ENCODE results near the gene MLPH. TPM values are rescaled to one million over a fixed set of nuclear protein-coding genes. Genes with fewer than 3 reads are reported as not detected.

Gene MLPH
- total RNA-seq, 1 donor from 2014 or later = 27.3 TPM

- DNase-seq (ENCODE audit: low read depth) = no peak
- no peak overlapping the region for H3K4me3 ChIP-seq (ENCODE audit: low read depth, low read length)
- peaks cover under 1% of the 10 kb centered on the region for H3K36me3 ChIP-seq (ENCODE audit: control insufficient read depth, insufficient read depth, low read length)
- no peaks in the 10 kb centered on the region for H3K27me3 ChIP-seq (ENCODE audit: control insufficient read depth, insufficient read depth, low read length)
- no peak for TF ChIP-seq CTCF (IDR thresholded peaks at IDR 0.05; ENCODE audit: insufficient read depth, low read length, poor library complexity, severe bottlenecking)
These were observed 11.3 kb downstream of the MLPH start for GRCh38 chr2:237498341-237498740.

GRCh38 chr2:237500681-237501424 is 13.8 kb downstream of the MLPH start:
- TF ChIP-seq CTCF (IDR thresholded peaks at IDR 0.05; ENCODE audit: insufficient read depth, low read length, poor library complexity, severe bottlenecking) = no peak
- Histone ChIP-seq H3K4me3 (ENCODE audit: low read depth, low read length) (no peak overlapping the region), H3K27me3 (ENCODE audit: control insufficient read depth, insufficient read depth, low read length) (no peaks in the 10 kb centered on the region), H3K36me3 (ENCODE audit: control insufficient read depth, insufficient read depth, low read length) (peaks cover 2% of the 10 kb centered on the region)
- DNase-seq (ENCODE audit: low read depth) = peak; percentile 99

- DNase-seq (ENCODE audit: low read depth) = no peak
- peaks cover 2% of the 10 kb centered on the region for H3K36me3 ChIP-seq (ENCODE audit: control insufficient read depth, insufficient read depth, low read length)
- no peak overlapping the region for H3K4me3 ChIP-seq (ENCODE audit: low read depth, low read length)
- no peak for TF ChIP-seq CTCF (IDR thresholded peaks at IDR 0.05; ENCODE audit: insufficient read depth, low read length, poor library complexity, severe bottlenecking)
- no peaks in the 10 kb centered on the region for H3K27me3 ChIP-seq (ENCODE audit: control insufficient read depth, insufficient read depth, low read length)
These were observed 15.0 kb downstream of the MLPH start for GRCh38 chr2:237501892-237502513.

GRCh38 chr2:237503201-237503600 is 16.1 kb downstream of the MLPH start:
- TF ChIP-seq CTCF (IDR thresholded peaks at IDR 0.05; ENCODE audit: insufficient read depth, low read length, poor library complexity, severe bottlenecking) = no peak
- no peak overlapping the region for H3K4me3 ChIP-seq (ENCODE audit: low read depth, low read length)
- DNase-seq (ENCODE audit: low read depth) = no peak
- no peaks in the 10 kb centered on the region for H3K27me3 ChIP-seq (ENCODE audit: control insufficient read depth, insufficient read depth, low read length)
- H3K36me3 ChIP-seq (ENCODE audit: control insufficient read depth, insufficient read depth, low read length) = peaks cover 2% of the 10 kb centered on the region

GRCh38 chr2:237505188-237505939 is 18.3 kb downstream of the MLPH start:
- Histone ChIP-seq H3K27me3 (ENCODE audit: control insufficient read depth, insufficient read depth, low read length) (no peaks in the 10 kb centered on the region), H3K36me3 (ENCODE audit: control insufficient read depth, insufficient read depth, low read length) (peaks cover 2% of the 10 kb centered on the region), H3K4me3 (ENCODE audit: low read depth, low read length) (no peak overlapping the region)
- TF ChIP-seq CTCF (IDR thresholded peaks at IDR 0.05; ENCODE audit: insufficient read depth, low read length, poor library complexity, severe bottlenecking) = no peak
- no peak for DNase-seq (ENCODE audit: low read depth)
